Measurements from ENCODE around the gene YWHAE. TPM values are rescaled to one million over a fixed set of nuclear protein-coding genes. Genes with fewer than 3 reads are reported as not detected.
"Not testable (repeated sequence)": the region's sequence is repeated elsewhere in the genome, so short reads cannot be mapped to it uniquely, and the experiment has no call there.

YWHAE gene
- total RNA-seq, 1 donor from 2014 or later, result 393 TPM

DNA sequence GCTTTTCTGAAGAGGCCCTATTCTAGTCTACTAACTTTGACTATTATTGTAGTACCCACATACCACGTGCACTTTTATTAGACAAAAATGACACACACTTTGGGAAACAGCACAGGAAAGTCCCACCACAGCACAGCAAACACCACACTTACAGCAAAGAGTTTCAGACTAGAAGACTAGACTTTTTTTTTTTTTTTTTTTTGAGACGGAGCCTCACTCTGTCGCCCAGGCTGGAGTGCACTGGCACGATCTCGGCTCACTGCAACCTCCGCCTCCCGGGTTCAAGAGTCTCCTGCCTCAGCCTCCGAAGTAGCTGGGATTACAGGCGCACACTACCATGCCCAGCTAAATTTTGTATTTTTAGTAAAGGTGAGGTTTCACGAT is 20.1 kb downstream of the YWHAE start:
- Histone ChIP-seq H3K27me3 (no peaks in the 10 kb centered on the region), H3K4me1 (peaks cover 85% of the 10 kb centered on the region), H3K36me3 (no peaks in the 10 kb centered on the region), H3K9me3 (no peaks in the 10 kb centered on the region), H3K4me3 (no peak overlapping the region), H3K27ac (no peak overlapping the region)
- no peak for ATAC-seq
- intact Hi-C loops (cut with DNase I), result no loop called here
- TF ChIP-seq, protein P1, sequence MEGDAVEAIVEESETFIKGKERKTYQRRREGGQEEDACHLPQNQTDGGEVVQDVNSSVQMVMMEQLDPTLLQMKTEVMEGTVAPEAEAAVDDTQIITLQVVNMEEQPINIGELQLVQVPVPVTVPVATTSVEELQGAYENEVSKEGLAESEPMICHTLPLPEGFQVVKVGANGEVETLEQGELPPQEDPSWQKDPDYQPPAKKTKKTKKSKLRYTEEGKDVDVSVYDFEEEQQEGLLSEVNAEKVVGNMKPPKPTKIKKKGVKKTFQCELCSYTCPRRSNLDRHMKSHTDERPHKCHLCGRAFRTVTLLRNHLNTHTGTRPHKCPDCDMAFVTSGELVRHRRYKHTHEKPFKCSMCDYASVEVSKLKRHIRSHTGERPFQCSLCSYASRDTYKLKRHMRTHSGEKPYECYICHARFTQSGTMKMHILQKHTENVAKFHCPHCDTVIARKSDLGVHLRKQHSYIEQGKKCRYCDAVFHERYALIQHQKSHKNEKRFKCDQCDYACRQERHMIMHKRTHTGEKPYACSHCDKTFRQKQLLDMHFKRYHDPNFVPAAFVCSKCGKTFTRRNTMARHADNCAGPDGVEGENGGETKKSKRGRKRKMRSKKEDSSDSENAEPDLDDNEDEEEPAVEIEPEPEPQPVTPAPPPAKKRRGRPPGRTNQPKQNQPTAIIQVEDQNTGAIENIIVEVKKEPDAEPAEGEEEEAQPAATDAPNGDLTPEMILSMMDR (IDR thresholded peaks at IDR 0.05), result no peak
- DNase-seq, result no peak

DNA sequence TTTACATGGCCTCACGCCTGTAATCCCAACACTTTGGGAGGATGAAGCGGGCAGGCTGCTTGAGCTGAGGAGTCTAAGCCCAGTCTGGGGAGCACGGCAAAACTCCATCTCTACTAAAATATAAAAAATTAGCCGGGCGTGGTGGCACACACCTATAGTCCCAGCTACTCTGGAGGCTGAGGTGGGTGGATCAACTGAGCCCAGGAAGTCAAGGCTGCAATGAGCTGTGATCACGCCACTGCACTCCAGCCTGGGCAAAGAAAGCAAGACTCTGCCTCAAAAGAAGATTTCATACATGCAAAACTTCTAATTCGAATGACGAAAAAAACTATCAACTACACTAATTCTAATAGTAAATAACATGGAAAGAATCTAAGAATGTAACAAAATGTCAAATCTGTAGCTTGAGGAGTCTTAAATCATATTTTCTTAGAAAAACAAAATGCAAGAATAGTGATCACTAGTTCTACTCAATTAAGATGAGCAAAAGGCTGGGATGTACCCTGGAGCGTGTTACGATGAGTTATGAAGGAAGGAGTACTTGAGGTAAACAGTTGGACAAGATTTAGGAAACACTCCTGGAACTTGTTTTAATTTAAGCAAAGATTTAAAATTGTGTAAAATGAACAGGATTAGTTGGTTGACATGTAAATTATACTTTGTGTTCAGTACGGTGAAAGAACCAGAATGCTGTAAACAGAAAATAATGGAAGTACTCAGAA is 20.7 kb downstream of the YWHAE start:
- TF ChIP-seq, protein P1 (IDR thresholded peaks at IDR 0.05), result no peak
- no peaks in the 10 kb centered on the region for H3K9me3 ChIP-seq
- no peak overlapping the region for H3K27ac ChIP-seq
- peaks cover 87% of the 10 kb centered on the region for H3K4me1 ChIP-seq
- DNase-seq (no peak), ATAC-seq (no peak)
- no peak overlapping the region for H3K4me3 ChIP-seq
- H3K27me3 ChIP-seq, result no peaks in the 10 kb centered on the region
- intact Hi-C loops (cut with DNase I), result no loop called here
- H3K36me3 ChIP-seq, result no peaks in the 10 kb centered on the region

DNA sequence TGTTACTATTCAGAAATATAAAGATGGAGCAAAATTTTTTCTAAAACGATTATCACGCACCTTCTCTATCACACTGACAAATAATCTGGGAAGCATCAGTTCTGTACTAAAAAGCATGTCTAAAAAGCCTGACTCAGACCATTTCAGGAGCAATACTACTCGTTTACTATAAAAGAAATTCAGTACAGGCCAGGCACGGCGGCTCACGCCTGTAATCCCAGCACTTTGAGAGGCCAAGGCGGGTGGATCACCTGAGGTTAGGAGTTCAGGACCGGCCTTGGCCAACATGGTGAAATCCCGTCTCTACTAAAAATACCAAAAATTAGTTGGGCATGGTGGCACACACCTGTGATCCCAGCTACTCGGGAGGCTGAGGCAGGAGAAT is 21.6 kb downstream of the YWHAE start:
- H3K4me1 ChIP-seq, result peaks cover 90% of the 10 kb centered on the region
- ATAC-seq, result not testable (repeated sequence)

DNA sequence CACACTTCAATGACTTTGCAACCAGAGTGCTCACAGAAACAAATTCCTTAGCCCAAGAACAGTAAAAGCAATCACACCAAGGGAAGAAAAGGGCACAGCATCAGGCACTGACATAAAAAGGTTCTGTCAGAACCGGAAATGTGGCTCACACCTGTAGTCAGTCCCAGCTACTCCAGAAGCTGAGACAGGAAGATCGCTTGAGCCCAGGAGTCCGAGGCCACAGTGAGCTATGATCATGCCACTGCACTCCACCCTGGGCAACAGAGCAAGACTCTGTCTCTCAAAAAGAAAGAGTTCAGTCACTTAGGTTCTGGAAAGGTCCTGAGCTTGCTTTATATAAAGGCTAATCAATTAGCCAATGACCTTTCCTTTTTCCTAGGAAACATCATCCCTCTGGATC is 22.7 kb downstream of the YWHAE start:
- Histone ChIP-seq H3K27ac (peak overlapping the region; percentile 32), H3K4me3 (no peak overlapping the region), H3K27me3 (no peaks in the 10 kb centered on the region), H3K9me3 (no peaks in the 10 kb centered on the region), H3K36me3 (no peaks in the 10 kb centered on the region), H3K4me1 (peaks cover 83% of the 10 kb centered on the region)
- TF ChIP-seq, protein P1 (IDR thresholded peaks at IDR 0.05), result no peak
- DNase-seq, result no peak
- intact Hi-C loops (cut with DNase I), result no loop called here
- no peak for ATAC-seq

More for the DNA sequence above, 21.6 kb downstream of the YWHAE start:
- DNase-seq; H3K36me3 ChIP-seq; intact Hi-C loops (cut with DNase I); H3K27ac ChIP-seq; H3K4me3 ChIP-seq; H3K27me3 ChIP-seq; H3K9me3 ChIP-seq: not testable (repeated sequence)

DNA sequence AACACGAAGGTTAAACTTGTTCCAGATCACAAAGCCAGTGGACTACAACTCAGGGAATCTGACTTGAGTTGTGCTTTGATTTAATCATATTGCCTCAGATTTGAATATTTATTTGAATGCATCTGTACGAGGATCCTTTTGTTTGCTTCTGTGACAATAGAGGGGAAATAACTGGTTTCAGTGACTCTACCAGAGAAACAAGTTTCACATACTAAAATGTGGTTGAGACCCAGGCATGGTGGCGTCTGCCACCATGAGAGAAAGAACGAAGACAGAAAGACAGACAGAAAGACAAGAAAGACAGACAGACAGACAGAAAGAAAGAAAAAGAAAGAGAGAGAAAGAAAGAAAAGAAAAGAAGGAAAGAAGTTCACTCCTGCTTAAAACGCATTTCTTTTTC is 24.0 kb downstream of the YWHAE start:
- intact Hi-C loops (cut with DNase I), result no loop called here
- no peaks in the 10 kb centered on the region for H3K9me3 ChIP-seq
- no peaks in the 10 kb centered on the region for H3K27me3 ChIP-seq
- ATAC-seq (no peak), DNase-seq (no peak)
- TF ChIP-seq, protein P1 (IDR thresholded peaks at IDR 0.05), result no peak
- no peak overlapping the region for H3K27ac ChIP-seq
- H3K4me3 ChIP-seq, result no peak overlapping the region
- H3K36me3 ChIP-seq, result no peaks in the 10 kb centered on the region
- H3K4me1 ChIP-seq, result peaks cover 81% of the 10 kb centered on the region

DNA sequence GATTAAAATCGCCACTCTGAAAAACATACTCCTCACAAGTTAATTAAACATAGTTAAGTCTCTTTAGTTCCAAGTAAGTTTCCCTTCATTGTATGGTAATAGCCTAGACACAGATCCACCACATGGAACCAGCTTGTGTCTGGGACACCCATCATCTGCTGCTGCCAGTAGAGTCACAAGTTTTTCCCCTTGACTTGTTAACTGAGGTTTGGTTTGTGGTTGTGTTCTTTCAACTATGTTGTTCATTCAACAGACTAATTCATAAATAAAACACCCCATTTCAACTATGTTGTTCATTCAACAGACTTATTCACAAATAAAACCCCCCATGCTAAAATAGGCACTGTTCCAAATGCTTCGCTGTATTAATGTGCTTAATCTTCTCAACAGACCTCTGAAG is 24.4 kb downstream of the YWHAE start:
- ATAC-seq (no peak), DNase-seq (no peak)
- Histone ChIP-seq H3K27me3 (no peaks in the 10 kb centered on the region), H3K4me1 (peaks cover 77% of the 10 kb centered on the region), H3K36me3 (no peaks in the 10 kb centered on the region), H3K27ac (no peak overlapping the region), H3K4me3 (no peak overlapping the region), H3K9me3 (no peaks in the 10 kb centered on the region)
- intact Hi-C loops (cut with DNase I), result no loop called here
- TF ChIP-seq, protein P1 (IDR thresholded peaks at IDR 0.05), result no peak
